Common myeloid progenitor, CD34-positive (primary cell): ENCODE data around the gene COX15.
"Not testable (repeated sequence)": the region's sequence is repeated elsewhere in the genome, so short reads cannot be mapped to it uniquely, and the experiment has no call there.

ENCODE experiments used
- CTCF ChIA-PET: fragments of 350-600 bp; sonication (Branson Sonifier 250); formaldehyde crosslinking; loops from one replicate; lab custom pipeline; 2021; ENCODE audit warnings: antibody characterized with exemption; lab: Charles Lee
- POLR2A ChIA-PET: fragments of 350-600 bp; sonication (Branson Sonifier 250); formaldehyde crosslinking; loops from one replicate; lab custom pipeline; 2021; ENCODE audit warnings: antibody characterized with exemption; lab: Charles Lee
- DNase-seq, 3 donors: peaks; one replicate each; pipeline versions ENCODE4 v3.0.0 to v3.0.0-alpha.2; 2013
- H3K27ac ChIP-seq, 2 experiments: 1 replicate in 1 of 2; 2 replicates in 1 of 2; pipeline ENCODE4 v1.7.0; 2013; ENCODE audit warnings: inconsistent platforms in 2 of 2, low read length in 2 of 2, mild to moderate bottlenecking in 2 of 2, low read depth in 1 of 2, moderate library complexity in 1 of 2; ENCODE audit not compliant: severe bottlenecking in 2 of 2, insufficient read depth in 1 of 2, poor library complexity in 1 of 2
- H3K27me3 ChIP-seq, 5 experiments: replicated peaks in 2 of 5; 1 replicate in 3 of 5; 2 replicates in 2 of 5; pipeline versions ENCODE4 v1.6.1 to v1.7.0; 2013; ENCODE audit warnings: low read length in 4 of 5, mild to moderate bottlenecking in 2 of 5, moderate library complexity in 2 of 5, inconsistent platforms in 1 of 5; ENCODE audit not compliant: insufficient read depth in 5 of 5, control insufficient read depth in 4 of 5
- H3K36me3 ChIP-seq, 4 experiments: 1 replicate in 2 of 4; 2 replicates in 2 of 4; pipeline versions ENCODE4 v1.6.1 to v1.7.0; 2013; ENCODE audit warnings: low read length in 3 of 4, control low read depth in 1 of 4, mild to moderate bottlenecking in 1 of 4; ENCODE audit not compliant: control insufficient read depth in 4 of 4, insufficient read depth in 4 of 4
- H3K4me1 ChIP-seq, 4 experiments: 1 replicate in 3 of 4; 2 replicates in 1 of 4; pipeline versions ENCODE4 v1.6.1 to v1.7.1; 2013; ENCODE audit warnings: low read length in 3 of 4, mild to moderate bottlenecking in 3 of 4, control low read depth in 1 of 4, inconsistent platforms in 1 of 4, moderate library complexity in 1 of 4; ENCODE audit not compliant: control insufficient read depth in 4 of 4, insufficient read depth in 4 of 4; ENCODE audit errors: control extremely low read depth in 1 of 4
- H3K4me3 ChIP-seq, 7 experiments: 1 replicate in 4 of 7; 2 replicates in 3 of 7; pipeline versions ENCODE4 v1.5.1 to v1.7.0; 2013; ENCODE audit warnings: mild to moderate bottlenecking in 7 of 7, low read length in 6 of 7, moderate library complexity in 6 of 7, inconsistent platforms in 2 of 7, low read depth in 2 of 7, control low read depth in 1 of 7; ENCODE audit not compliant: insufficient read depth in 4 of 7, control insufficient read depth in 1 of 7; ENCODE audit errors: extremely low read depth in 1 of 7
- H3K9me3 ChIP-seq, 5 experiments: 1 replicate in 4 of 5; 2 replicates in 1 of 5; pipeline versions ENCODE4 v1.6.1 to v1.7.1; 2013; ENCODE audit warnings: low read length in 4 of 5, mild to moderate bottlenecking in 2 of 5, inconsistent platforms in 1 of 5, low read depth in 1 of 5, moderate library complexity in 1 of 5; ENCODE audit not compliant: control insufficient read depth in 4 of 5, insufficient read depth in 2 of 5; ENCODE audit errors: control extremely low read depth in 1 of 5
- WGBS: methylation state at CpG from one replicate; pipeline ENCODE4 v1.1.5; 2013; ENCODE audit not compliant: insufficient coverage; 5-methylcytosine and 5-hydroxymethylcytosine counted together

The COX15 gene

GRCh38 chr10:99756159-99756558, 24.2 kb upstream of the COX15 start:
- WGBS = no CpG with 5 or more reads among the region's 1 CpG
- no peaks in the 10 kb centered on the region for H3K9me3 ChIP-seq
- no peaks in the 10 kb centered on the region for H3K4me1 ChIP-seq
- H3K4me3 ChIP-seq = no peak overlapping the region
- H3K27ac ChIP-seq = no peak overlapping the region
- CTCF ChIA-PET = no interaction called here
- peaks cover 34 to 91% (median 66%) of the 10 kb centered on the region in 4 experiments for H3K36me3 ChIP-seq
- no peaks in the 10 kb centered on the region for H3K27me3 ChIP-seq
- DNase-seq = no peak
- POLR2A ChIA-PET = no interaction called here

- Histone ChIP-seq H3K36me3 (peaks cover 31 to 87% (median 62%) of the 10 kb centered on the region in 4 experiments), H3K4me1 (no peaks in the 10 kb centered on the region), H3K4me3 (no peak overlapping the region), H3K27me3 (no peaks in the 10 kb centered on the region), H3K9me3 (no peaks in the 10 kb centered on the region), H3K27ac (no peak overlapping the region)
- no peak for DNase-seq
- POLR2A ChIA-PET = no interaction called here
- CTCF ChIA-PET = no interaction called here
- WGBS = no CpG with 5 or more reads among the region's 1 CpG
Observed at GRCh38 chr10:99754670-99755069, 22.7 kb upstream of the COX15 start.

- DNase-seq = no peak
- H3K4me3 ChIP-seq = no peak overlapping the region
- no peaks in the 10 kb centered on the region for H3K4me1 ChIP-seq
- ChIA-PET POLR2A (no interaction called here), CTCF (interaction anchor here (1.5 kb wide), 1 partner anchor 15 kb away, joined by 3 read pairs; no protein-coding TSS in a partner anchor)
- no peak overlapping the region for H3K27ac ChIP-seq
- no peaks in the 10 kb centered on the region for H3K27me3 ChIP-seq
- peaks cover 17 to 86% (median 59%) of the 10 kb centered on the region in 4 experiments for H3K36me3 ChIP-seq
- no peaks in the 10 kb centered on the region for H3K9me3 ChIP-seq
Observed at GRCh38 chr10:99750641-99751040, 18.7 kb upstream of the COX15 start.

- CTCF ChIA-PET = interaction anchor here (1.2 kb wide), 1 partner anchor 17 kb away, joined by 4 read pairs; the partner anchor contains the start of genes COX15 and CUTC
- no peak overlapping the region for H3K4me3 ChIP-seq
- POLR2A ChIA-PET = interaction anchor here (0.7 kb wide), 1 partner anchor 18 kb away, joined by 4 read pairs; no protein-coding TSS in a partner anchor
- WGBS = 100% methylated on average over 1 of the region's 2 CpGs
- H3K9me3 ChIP-seq = no peaks in the 10 kb centered on the region
- no peaks in the 10 kb centered on the region for H3K27me3 ChIP-seq
- H3K27ac ChIP-seq = no peak overlapping the region
- no peaks in the 10 kb centered on the region for H3K4me1 ChIP-seq
- DNase-seq = no peak
- H3K36me3 ChIP-seq = peaks cover 15 to 81% (median 56%) of the 10 kb centered on the region in 4 experiments
Observed at GRCh38 chr10:99748823-99749451, 17.0 kb upstream of the COX15 start.

GRCh38 chr10:99746166-99746565, 14.2 kb upstream of the COX15 start:
- H3K27ac ChIP-seq, H3K4me3 ChIP-seq, H3K27me3 ChIP-seq, DNase-seq, POLR2A ChIA-PET, H3K9me3 ChIP-seq, H3K4me1 ChIP-seq, CTCF ChIA-PET: not testable (repeated sequence)
- WGBS = no CpG with 5 or more reads among the region's 2 CpGs
- peaks cover 29 to 87% (median 58%) of the 10 kb centered on the region in 4 experiments for H3K36me3 ChIP-seq

- Histone ChIP-seq H3K27ac (no peak overlapping the region), H3K27me3 (no peaks in the 10 kb centered on the region), H3K36me3 (peaks cover 41 to 92% (median 62%) of the 10 kb centered on the region in 4 experiments), H3K4me3 (no peak overlapping the region), H3K9me3 (peaks cover 3 to 31% (median 10%) of the 10 kb centered on the region in 5 experiments), H3K4me1 (no peaks in the 10 kb centered on the region)
- DNase-seq = no peak
- ChIA-PET POLR2A (no interaction called here), CTCF (interaction anchor here (1.9 kb wide), 1 partner anchor 11 kb away, joined by 7 read pairs; no protein-coding TSS in a partner anchor)
- WGBS = no CpG with 5 or more reads among the region's 3 CpGs
Observed at GRCh38 chr10:99743841-99744240, 11.9 kb upstream of the COX15 start.

GRCh38 chr10:99742701-99743100, 10.8 kb upstream of the COX15 start:
- Histone ChIP-seq H3K27me3 (no peaks in the 10 kb centered on the region), H3K27ac (no peak overlapping the region), H3K4me1 (no peaks in the 10 kb centered on the region), H3K4me3 (no peak overlapping the region), H3K9me3 (peaks cover 3 to 34% (median 13%) of the 10 kb centered on the region in 5 experiments), H3K36me3 (peaks cover 41 to 90% (median 63%) of the 10 kb centered on the region in 4 experiments)
- ChIA-PET POLR2A (no interaction called here), CTCF (interaction anchor here (0.6 to 1.9 kb wide), 2 partner anchors 10 to 222 kb away, joined by 3 to 7 read pairs; no protein-coding TSS in a partner anchor)
- no peak for DNase-seq
- 67% methylated on average over 1 of the region's 2 CpGs for WGBS
